HG02973 (cell line): Measurements from ENCODE around the gene DHRS7.

Experiments used
- ATAC-seq: cut with Tn5 transposase; IDR thresholded peaks from one replicate; pipeline ENCODE4 v1.9.1; 2021; ENCODE audit warnings: moderate library complexity; ENCODE audit not compliant: unreplicated experiment

The DHRS7 gene, protein sequence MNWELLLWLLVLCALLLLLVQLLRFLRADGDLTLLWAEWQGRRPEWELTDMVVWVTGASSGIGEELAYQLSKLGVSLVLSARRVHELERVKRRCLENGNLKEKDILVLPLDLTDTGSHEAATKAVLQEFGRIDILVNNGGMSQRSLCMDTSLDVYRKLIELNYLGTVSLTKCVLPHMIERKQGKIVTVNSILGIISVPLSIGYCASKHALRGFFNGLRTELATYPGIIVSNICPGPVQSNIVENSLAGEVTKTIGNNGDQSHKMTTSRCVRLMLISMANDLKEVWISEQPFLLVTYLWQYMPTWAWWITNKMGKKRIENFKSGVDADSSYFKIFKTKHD

DNA sequence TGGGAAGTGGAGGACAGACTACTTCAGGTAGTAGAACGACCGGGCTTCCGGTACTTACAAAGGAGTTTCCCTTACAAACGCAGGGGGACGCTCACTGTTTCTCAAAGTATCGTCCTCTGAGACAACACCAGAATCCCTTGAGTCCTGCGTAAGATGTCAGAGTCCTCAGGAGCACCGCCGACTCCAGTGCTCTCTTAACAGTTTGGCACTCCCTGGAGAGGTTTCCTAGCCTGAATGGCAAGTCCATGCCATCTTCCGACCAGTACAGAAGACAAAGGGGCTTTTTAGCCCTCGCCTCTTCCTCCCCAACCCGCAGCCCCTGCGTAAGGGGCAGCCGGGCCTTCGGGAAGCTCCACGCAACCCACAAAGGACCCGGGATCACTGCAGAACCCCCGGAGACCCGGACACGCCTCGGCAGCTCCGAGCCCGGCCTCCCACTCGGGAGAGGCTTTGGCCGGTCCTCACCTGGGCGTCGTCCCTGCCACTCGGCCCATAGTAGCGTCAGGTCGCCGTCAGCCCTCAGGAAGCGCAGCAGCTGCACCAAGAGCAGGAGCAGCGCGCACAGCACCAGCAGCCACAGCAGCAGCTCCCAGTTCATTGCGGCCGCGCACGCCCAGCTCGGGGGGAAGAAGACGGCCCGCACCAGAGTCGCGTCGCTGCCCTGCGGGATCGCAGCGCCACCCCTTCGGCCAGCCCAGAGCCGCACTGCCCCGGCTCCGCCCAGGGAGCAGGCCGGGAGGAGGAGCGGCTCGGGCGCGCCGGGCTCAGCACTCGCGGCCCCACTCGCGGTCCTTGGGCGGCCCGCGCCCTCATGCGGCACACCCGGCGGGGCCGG lies at the start of gene DHRS7:
TSS of gene DHRS7 (minus strand) at position 687 of the 835 bp plus-strand sequence. CDS start at position 598, 89 bp downstream.
- ATAC-seq, result peak; percentile 79

DNA sequence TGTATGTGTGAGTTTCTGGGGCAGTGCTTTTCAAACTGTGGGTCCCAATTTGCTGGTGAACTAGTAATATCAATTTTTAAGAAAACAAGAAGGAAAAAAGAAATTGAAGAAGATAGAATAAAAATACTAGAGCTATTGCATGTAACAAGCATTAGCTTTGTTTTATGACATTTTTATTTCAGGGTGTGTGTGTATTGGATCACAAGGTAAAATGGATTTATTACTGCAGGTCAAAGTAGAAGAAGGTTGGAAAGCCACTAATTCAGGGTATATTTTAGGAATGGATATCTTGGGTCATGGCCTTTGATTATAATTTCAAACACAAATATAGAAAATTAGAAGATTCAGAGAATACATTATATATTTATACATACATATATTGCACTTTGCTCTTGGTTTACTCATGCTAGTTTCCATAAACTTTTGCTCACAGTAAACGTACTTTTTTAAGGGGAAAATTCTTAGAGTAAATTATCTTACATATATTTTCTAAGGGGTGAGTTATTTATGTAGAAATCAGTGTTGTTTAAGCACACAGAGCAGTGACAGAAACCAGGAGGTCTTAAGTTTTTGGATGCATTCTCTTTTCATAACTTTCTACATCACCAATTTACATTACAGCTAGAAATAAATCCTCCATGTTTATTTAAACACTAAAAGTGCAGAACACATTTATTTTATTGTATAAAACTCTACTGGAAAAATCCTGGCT lies 49.4 kb upstream of the DHRS7 start:
- ATAC-seq, result no peak

DNA sequence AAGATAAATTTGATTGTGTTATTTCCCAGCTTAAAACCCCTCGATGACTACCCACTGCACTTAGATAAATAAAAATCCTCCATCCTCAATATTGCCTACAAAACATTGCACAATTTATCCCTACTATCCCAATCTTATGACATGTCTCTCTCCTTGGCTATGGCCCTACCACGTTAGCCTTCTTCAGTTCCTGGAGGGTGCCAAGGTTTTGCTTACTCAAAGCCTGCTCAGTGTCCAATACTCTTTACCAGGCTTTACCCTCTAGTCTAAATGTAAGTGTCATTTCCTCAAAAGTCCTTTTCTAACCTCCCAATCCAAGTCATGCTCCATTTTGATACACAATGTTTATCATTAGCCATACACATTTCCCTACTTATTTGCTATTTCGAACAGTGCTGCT lies 48.8 kb upstream of the DHRS7 start:
- ATAC-seq, result no peak

DNA sequence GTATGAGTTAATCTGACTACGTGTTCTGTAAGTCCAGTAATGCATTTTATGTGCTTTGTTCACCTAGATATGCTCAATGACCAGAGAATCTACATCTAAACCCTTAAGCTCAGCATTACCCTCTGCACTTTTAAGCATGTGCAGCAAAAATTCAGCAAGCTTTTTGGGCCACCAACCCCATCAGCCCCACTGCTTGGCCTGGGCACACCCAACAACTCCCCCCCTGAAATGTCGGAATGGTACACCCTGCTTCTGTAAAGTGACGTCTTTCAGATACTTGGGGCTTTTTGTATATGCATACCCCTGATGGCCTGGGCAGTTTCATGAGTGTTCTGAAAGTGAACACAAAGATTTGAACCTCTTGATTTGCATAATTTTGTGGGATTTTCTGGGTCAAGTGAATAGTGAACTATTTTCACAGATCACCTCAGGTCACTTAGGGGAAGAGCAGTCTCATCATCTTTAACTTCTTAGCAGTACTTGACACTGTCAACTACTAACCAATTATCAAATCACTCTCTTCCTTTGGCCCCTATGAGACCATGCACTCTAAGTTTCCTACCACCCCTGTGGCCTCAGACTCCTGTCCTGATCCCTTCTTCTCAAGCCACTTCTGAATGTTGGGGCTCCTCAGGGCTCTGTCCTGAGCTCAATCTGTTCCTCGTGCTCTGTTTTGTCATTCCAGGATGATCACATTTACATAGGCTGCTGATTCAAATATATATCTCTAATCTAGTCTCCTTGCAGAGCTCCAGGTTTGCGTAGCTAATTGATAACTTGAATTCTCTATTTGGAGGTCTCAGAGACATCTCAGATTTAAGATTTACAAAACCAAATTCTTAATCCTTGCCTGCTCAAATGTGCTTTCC lies 47.5 kb upstream of the DHRS7 start:
- ATAC-seq, result peak; percentile 90

DNA sequence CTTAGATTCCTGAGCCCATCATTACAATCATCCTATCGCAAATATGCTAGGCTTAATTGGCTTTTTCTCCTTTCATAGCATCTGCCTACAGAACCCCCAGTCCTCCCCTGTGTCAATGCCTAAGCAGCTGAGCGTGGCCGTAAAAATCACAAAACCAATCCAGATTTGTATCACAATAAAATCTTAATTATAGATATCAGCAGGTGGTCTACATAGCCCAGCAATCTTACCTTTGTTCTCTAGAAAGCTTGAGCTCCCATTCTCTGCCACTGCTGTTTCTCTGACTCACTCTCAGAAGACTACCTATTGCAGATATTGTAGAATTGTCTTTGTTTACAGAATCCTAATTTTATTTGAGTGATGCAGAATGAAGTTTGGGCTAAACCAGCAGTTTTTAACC lies 46.0 kb upstream of the DHRS7 start:
- no peak for ATAC-seq

DNA sequence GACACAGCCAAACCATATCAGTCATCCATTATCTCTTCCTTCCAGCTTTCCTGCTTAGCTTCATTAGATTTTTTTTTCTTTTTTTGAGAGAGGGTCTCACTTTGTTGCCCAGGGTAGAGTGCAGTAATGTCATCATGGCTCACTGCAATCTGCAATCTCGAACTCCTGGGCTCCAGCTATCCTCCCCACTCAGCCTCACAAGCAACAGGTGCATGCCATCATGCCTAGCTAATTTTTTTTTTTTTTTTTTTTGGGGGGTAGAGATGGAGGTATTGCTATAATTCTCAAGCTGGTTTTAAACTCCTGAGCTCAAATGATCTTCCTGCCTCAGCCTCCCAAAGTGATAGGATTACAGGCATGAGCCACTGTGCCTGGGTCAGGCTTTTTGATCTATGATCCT lies 45.5 kb upstream of the DHRS7 start:
- no peak for ATAC-seq

DNA sequence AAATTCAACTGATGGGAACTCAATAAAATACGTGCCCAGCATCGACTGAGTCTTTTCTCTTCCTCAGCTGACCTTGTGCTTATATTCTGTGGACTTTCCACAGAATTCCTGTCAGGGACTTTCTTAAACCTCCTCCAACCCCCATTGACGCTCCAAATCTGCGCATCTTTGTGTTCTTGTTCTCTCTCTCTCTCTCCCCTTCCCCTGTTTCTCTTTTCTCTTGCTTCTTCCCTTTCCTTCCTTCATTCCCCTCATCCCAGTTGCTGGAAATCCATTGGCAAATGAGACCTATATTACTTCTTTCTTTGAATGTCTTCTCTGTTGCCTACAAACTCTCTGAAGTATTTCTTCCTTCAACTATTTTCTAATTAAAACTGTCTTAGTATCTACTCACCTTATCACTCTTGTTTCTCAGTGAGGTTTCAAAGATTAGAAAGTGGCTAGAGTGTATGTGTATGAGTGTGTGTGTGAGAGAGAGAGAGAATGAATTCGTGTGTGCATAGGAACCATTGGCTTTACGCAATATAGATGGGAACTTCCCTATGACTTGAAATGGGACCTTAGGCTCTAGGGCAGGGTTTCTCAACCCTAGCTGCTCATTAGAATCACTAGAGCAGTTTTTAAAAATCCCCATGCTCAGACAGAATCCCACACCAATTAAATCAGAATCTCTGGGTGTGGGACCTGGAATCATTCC lies 41.8 kb upstream of the DHRS7 start:
- peak; percentile 39 for ATAC-seq

DNA sequence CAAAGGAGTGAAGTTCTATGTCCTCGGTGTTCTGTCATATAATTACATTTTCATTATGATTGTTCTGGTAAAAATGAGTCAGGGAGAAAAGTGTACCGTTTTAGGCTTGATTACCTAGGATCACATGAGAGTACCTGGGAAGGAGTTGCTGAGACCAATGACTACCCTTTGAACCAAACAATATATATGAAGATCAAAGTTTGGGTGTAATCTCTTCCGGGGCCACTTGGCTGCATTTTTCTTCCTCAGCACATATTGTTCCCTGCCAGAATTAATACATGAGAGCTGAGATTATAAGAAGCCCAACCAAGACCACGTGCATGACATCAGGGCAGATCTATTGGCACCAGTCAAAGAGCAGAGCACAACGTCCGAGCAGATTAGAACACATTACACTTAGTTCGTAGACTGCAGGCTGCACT lies 41.1 kb upstream of the DHRS7 start:
- no peak for ATAC-seq

DNA sequence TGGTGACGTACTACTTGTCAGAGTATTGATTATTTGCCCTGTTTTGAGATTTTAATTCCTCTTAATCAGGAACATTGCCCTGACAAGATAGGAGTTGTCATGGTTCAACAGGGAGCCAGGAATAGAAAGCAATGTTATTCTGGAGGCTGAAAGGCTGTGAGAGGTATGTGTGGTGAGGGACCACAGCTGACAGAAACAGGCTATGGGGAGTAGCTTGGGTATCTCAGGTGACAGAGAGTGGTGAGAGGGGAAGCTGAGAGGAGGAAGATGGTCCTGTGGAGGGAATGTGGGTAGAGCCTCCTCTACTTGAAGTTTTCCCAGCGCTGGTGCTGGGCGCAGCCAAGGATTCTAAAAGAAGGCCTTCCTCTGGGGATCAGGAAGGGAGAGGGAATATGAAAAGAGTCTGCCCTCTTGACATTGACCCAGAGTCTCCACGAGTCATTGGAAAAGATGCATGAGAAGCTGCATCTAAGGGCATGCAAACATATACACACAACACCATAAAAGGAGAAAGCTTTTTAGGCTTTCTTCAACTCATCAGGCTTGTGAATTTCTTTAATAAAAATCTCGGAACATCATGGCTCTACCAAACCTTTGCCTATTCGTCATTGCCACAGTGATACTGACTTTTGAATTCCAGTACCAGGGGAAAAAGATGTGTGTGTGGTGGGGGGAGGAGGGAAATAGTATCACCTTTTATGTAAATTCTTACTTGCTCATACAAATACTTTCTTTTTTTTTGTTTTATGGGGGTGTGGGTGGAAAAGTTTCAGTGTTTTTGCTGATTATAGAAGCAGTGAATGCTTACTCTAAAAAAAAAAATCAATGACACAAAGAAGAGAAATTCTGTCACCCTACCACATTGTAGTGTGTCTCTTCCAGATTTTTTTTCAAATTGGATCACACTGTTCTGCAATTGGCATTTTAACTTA lies 39.9 kb upstream of the DHRS7 start:
- peak; percentile 48 for ATAC-seq

DNA sequence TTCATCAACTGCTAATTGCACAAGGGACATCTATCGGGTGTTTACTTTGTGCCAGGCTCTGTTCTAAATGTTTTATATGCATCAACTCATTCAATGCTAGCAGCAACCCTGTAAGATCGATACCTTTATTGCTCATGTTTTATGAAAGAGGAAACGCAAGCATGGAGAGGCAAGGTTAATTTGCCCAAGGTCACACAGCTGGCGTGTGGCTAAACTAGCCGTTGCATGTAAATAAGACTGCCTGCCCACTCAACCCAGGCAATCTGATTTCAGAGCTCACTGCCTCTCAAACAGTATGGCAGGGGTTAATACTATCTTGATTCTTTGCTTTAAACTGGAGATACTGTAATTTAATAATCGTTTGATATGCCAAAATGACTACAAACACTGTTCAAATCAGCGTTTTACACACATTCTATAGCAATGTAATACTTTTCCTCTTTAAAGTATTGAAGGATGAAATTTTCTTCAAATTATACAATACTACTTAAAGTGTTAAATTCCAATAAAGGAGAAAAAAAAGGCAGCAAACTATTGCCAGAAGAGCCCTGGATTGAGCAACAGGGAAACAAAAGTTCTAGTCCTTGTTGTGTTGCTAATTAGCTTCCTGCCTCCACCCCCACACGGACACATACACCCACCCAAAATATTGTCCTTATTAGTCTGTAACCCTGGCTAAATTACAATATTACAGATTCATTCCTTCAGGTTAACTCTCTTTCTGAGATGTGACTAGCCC lies 39.1 kb upstream of the DHRS7 start:
- peak; percentile 70 for ATAC-seq

DNA sequence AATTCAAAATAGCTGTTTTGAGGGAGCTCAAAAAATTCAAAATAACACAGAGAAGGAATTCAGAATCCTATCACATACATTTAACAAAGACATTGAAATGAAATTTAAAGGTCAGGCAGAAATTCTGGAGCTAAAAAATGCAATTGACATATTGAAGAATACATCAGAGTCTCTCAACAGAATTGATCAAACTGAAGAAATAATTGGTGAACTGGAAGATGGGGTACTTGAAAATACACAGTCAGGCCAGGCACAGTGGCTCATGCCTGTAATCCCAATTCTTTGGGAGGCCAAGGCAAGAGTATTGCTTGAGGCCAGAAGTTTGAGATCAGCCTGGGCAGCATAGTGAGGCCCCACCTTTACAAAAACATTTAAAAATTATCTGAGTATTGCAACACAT lies 34.1 kb upstream of the DHRS7 start:
- ATAC-seq, result no peak

DNA sequence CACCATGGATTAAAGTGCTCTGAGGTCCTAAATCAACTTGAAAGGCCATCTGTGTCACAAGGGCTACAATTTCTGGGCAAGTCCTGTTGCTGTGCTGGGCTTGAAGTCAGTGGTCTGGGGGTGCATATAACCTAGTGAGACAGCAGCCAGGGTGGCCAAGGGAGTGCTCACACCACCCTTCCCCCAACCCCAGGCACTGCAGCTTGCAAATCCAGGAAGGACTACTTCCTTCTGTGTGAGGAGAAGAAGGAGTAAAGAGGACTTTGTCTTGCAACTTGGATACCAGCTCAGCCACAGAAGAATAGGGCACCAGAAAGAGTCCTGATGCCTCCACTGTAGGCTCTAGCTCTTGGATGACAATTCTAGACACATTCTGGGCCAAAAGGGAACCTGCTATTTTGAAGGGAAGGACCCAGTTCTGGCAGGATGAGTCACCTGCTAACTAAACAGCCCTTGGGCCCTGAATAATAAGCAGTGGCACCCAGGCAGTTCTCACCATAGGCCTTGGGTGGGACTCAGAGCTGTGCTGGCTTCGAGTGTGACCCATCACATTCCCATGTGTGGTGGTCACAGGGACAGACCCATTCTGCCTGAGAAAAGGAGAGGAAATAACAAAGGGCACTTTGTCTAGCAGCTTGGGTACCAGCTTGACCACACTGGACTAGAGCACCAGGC lies 32.6 kb upstream of the DHRS7 start:
- ATAC-seq, result no peak

DNA sequence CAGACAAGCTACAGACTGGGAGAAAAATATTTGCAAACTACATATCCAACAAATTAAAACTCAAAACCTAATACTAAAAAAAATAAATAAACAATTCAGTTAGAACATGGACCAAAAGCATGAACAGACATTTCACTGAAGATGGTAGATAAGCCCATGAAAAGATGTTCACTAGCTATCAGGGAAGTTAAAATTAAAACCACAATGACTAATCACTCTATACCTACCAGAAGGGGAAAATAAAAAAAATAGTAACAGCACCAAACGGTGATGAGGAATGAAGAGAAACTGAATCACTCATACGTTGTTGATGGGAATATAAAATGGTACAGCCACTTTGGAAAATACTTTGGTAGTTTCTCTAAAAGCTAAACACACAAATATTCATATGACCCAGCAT lies 31.1 kb upstream of the DHRS7 start:
- no peak for ATAC-seq

DNA sequence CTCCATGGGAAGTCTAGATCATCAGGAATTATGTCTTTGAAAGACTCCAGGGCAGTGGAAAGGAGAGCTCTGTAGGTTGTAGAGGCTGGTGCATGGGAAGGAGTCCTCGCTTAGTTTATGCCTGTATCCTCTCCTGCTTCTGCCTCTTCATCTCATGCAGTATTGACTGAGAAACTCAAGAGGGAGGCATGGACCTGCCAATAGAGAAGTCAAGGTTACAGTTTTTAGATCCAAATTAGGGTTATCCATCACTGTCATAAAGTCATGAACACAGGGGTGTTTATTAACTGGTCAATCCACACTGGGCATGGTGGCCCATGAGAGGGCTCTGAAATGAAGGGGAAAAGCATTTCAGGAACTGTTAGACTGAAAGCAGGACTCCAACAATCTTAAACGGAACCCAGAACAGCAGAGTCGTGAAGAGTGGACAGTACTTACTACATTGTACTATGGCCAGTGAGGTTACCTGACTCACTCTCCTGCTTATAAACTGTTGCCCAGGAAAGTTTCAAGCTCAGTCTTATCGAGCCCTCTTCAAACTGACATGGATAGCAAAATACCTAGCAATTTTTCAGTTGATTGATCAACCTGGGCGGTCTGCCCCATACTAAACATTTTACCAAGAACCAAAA lies 30.1 kb upstream of the DHRS7 start:
- ATAC-seq, result peak; percentile 63

DNA sequence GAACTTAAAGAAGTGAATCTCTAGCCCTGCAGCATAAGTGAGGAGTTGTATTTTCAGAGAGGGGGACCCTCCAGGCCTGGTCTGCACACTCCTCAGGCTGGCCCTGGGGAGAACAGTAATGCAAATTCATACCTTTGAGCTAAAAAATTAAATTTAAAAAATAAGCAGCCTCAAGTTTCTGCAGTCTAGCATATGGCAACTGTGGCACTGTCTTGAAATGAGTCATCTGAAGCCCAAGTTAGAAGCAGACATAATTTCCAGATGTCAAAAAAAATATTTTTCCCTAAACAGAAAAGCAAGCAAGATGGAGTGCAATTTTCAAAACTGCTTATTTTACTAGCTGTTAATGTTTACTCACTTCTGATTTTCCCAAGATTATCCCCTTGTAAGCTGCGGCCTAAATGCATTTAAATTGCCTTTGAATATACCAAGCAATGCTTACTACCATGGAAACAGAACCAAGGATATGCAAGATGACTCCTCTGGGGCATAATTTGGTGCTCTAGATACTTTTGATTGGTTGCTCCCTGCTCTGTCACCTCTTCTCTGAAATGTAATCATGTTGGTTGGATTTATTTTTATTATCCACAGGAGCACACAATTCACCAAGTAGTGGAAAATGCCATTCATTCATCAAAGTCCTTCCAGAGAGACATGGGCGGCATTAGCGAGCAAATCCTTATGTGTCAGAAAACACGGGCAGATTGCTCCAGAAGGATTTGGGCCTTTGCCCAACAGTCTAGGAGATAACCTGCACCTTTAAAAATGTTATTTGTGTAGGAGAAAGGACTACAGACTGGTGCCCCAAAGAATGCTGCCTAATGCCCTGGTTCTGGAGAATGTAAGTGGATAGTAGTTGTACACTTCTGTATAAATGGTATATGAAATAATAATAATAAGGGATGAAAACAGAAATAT lies 25.0 kb upstream of the DHRS7 start:
- ATAC-seq, result no peak

DNA sequence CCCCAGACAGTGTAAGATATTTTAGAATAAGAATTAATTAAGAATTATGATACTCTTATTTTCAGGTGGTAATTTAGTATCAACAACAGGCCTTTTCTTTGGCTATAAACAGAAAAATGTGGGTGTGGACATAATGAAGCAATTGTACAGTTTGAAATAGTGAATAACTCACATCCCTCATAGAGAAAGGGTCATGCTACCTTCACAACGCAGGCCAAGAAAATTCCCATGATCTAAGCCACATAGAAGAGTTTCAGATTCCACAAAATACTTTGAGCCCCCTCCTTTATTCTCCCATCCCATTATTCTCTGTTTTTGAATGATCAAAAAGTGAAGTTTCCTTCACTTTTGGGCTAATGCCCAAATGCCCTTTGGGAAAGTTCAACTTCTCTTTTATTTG lies 23.5 kb upstream of the DHRS7 start:
- no peak for ATAC-seq
